ENCODE results near the gene ZBTB16. TPM values are rescaled to one million over a fixed set of nuclear protein-coding genes. Genes with fewer than 3 reads are reported as not detected.

ZBTB16 gene
- total and polyA plus RNA-seq, 2 of the 4 experiments (the other 2 are of a cell fraction), result not detected

DNA sequence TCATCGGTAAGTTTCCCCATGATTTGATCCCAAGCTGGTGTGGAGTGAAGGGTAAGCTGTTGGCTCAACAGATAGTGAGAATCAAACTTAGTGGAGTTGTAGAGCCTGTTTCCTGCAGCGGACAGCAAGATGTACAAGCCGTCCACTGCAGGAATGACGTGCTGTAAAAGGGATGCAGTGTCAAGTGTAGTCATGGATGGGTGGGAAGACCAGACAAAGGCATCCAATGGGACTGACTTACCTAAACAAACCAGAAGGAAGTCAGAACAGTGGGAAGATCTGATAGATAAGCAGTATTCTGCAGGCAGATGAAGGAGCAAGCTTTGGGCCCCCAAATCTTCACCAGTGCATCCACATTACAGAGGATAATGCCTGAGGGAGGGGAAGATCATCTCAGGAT, 8.8 kb downstream of the ZBTB16 start:
- dilution Hi-C loops (cut with HindIII; ENCODE audit: low sequenced_read_pairs, unreplicated experiment) (no loop called here), in situ Hi-C loops (cut with MboI; ENCODE audit: low sequenced_read_pairs) (no loop called here), intact Hi-C loops (cut with micrococcal nuclease) (no loop called here)
- Histone ChIP-seq H2AK5ac (ENCODE audit: low read depth, low read length) (no peak overlapping the region), H2AK9ac (replicated peaks; ENCODE audit: low read depth, low read length, poor library complexity) (no peak overlapping the region), H4K20me1 (ENCODE audit: insufficient read depth, low read length) (no peaks in the 10 kb centered on the region), H3K79me1 (ENCODE audit: low read depth in 1 of 2, low read length in 2 of 2) (no peaks in the 10 kb centered on the region), H3K36me3 (ENCODE audit: control insufficient read depth, insufficient read depth, low read length) (no peaks in the 10 kb centered on the region), H3K56ac (ENCODE audit: extremely low read depth, insufficient read depth, low read length) (no peak overlapping the region), H2BK15ac (ENCODE audit: low read depth, low read length) (no peak overlapping the region), H3K27ac (ENCODE audit: insufficient read depth, low read length) (no peak overlapping the region), H2BK20ac (ENCODE audit: low read depth, low read length) (no peak overlapping the region), H3K9me1 (ENCODE audit: insufficient read depth, low read length) (no peaks in the 10 kb centered on the region), H3K4me3 (ENCODE audit: insufficient read depth, low read depth, low read length) (no peak overlapping the region), H3K4ac (ENCODE audit: low read depth, low read length) (no peak overlapping the region), H3K27me3 (ENCODE audit: control insufficient read depth, insufficient read depth, low read length) (peaks cover 19% of the 10 kb centered on the region), H3K9me3 (ENCODE audit: control insufficient read depth, insufficient read depth, low read length) (no peaks in the 10 kb centered on the region), H3K23ac (ENCODE audit: low read depth, low read length) (no peak overlapping the region), H4K5ac (ENCODE audit: low read depth, low read length) (no peak overlapping the region), H2BK5ac (ENCODE audit: low read depth, low read length, poor library complexity, severe bottlenecking) (no peak overlapping the region), H4K91ac (ENCODE audit: insufficient read depth, low read depth, low read length) (no peak overlapping the region), H4K8ac (ENCODE audit: low read depth in 2 of 2, low read length in 2 of 2) (no peak overlapping the region), H3K9ac (ENCODE audit: low read depth, low read length) (no peak overlapping the region), H2AFZ (replicated peaks; ENCODE audit: low read length, poor library complexity) (no peak overlapping the region), H3K4me2 (ENCODE audit: low read depth, low read length) (no peak overlapping the region), H3K4me1 (ENCODE audit: control insufficient read depth, insufficient read depth, low read length) (no peaks in the 10 kb centered on the region), H3K18ac (ENCODE audit: low read depth, low read length) (no peak overlapping the region), H2BK120ac (ENCODE audit: low read depth, low read length) (no peak overlapping the region), H3K14ac (replicated peaks; ENCODE audit: low read depth, low read length) (no peak overlapping the region)
- ChIA-PET POLR2A (ENCODE audit: unreplicated experiment) (no interaction called here), CTCF (no interaction called here)
- DNase-seq, result no peak
- no CpG with 5 or more reads among the region's 4 CpGs for WGBS, 2 experiments (ENCODE audit: extremely low coverage in 2 of 2, insufficient read length in 1 of 2)
- no TSS peak for BruUV-seq (replicated peaks)
- TF ChIP-seq SMC3 (IDR thresholded peaks at IDR 0.05; ENCODE audit: low read depth, low read length), result no peak
- no peak for TF ChIP-seq MAZ (IDR thresholded peaks at IDR 0.05; ENCODE audit: borderline replicate concordance, low read depth, low read length)
- TF ChIP-seq RFX5 (IDR thresholded peaks at IDR 0.05; ENCODE audit: low read depth, low read length), result no peak
- TF ChIP-seq BHLHE40 (IDR thresholded peaks at IDR 0.05; ENCODE audit: low read depth, low read length), result no peak
- TF ChIP-seq, protein P1, sequence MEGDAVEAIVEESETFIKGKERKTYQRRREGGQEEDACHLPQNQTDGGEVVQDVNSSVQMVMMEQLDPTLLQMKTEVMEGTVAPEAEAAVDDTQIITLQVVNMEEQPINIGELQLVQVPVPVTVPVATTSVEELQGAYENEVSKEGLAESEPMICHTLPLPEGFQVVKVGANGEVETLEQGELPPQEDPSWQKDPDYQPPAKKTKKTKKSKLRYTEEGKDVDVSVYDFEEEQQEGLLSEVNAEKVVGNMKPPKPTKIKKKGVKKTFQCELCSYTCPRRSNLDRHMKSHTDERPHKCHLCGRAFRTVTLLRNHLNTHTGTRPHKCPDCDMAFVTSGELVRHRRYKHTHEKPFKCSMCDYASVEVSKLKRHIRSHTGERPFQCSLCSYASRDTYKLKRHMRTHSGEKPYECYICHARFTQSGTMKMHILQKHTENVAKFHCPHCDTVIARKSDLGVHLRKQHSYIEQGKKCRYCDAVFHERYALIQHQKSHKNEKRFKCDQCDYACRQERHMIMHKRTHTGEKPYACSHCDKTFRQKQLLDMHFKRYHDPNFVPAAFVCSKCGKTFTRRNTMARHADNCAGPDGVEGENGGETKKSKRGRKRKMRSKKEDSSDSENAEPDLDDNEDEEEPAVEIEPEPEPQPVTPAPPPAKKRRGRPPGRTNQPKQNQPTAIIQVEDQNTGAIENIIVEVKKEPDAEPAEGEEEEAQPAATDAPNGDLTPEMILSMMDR (conservative IDR thresholded peaks at IDR 0.05; ENCODE audit: low read depth, low read length), result no peak
- TF ChIP-seq, protein P2, sequence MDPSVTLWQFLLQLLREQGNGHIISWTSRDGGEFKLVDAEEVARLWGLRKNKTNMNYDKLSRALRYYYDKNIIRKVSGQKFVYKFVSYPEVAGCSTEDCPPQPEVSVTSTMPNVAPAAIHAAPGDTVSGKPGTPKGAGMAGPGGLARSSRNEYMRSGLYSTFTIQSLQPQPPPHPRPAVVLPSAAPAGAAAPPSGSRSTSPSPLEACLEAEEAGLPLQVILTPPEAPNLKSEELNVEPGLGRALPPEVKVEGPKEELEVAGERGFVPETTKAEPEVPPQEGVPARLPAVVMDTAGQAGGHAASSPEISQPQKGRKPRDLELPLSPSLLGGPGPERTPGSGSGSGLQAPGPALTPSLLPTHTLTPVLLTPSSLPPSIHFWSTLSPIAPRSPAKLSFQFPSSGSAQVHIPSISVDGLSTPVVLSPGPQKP (IDR thresholded peaks at IDR 0.05; ENCODE audit: borderline replicate concordance, low read depth, low read length), result no peak
- TF ChIP-seq FOS (IDR thresholded peaks at IDR 0.05; ENCODE audit: low read depth, low read length), result no peak
- TF ChIP-seq, protein P3, sequence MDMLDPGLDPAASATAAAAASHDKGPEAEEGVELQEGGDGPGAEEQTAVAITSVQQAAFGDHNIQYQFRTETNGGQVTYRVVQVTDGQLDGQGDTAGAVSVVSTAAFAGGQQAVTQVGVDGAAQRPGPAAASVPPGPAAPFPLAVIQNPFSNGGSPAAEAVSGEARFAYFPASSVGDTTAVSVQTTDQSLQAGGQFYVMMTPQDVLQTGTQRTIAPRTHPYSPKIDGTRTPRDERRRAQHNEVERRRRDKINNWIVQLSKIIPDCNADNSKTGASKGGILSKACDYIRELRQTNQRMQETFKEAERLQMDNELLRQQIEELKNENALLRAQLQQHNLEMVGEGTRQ (IDR thresholded peaks at IDR 0.05; ENCODE audit: low read depth, low read length), result no peak
- no peak for TF ChIP-seq MAFK (IDR thresholded peaks at IDR 0.05; ENCODE audit: low read depth, low read length)
- TF ChIP-seq MXI1 (IDR thresholded peaks at IDR 0.05; ENCODE audit: borderline replicate concordance, low read depth, low read length), result no peak
- no peak for TF ChIP-seq CHD1 (IDR thresholded peaks at IDR 0.05; ENCODE audit: low read depth, low read length)
- no peak for TF ChIP-seq CEBPB (IDR thresholded peaks at IDR 0.05; ENCODE audit: low read depth, low read length)
- TF ChIP-seq RAD21 (IDR thresholded peaks at IDR 0.05; ENCODE audit: low read length), result no peak
- TF ChIP-seq RCOR1 (IDR thresholded peaks at IDR 0.05; ENCODE audit: insufficient replicate concordance, low read length), result no peak
- no peak for TF ChIP-seq POLR2A (IDR thresholded peaks at IDR 0.05; ENCODE audit: low read depth, low read length)
- no peak for TF ChIP-seq NFE2L2 (IDR thresholded peaks at IDR 0.05; ENCODE audit: low read depth, low read length)
- ATAC-seq (ENCODE audit: low read depth), result no peak

All from IMR-90 (cell line).